HG03520 (cell line): ENCODE data around the gene KCNN1.
"Not testable (repeated sequence)": the region's sequence is repeated elsewhere in the genome, so short reads cannot be mapped to it uniquely, and the experiment has no call there.

ENCODE experiments used
- ATAC-seq: cut with Tn5 transposase; IDR thresholded peaks from one replicate; pipeline ENCODE4 v1.9.1; 2021; ENCODE audit warnings: mild to moderate bottlenecking, moderate library complexity; ENCODE audit not compliant: unreplicated experiment

The KCNN1 gene

DNA sequence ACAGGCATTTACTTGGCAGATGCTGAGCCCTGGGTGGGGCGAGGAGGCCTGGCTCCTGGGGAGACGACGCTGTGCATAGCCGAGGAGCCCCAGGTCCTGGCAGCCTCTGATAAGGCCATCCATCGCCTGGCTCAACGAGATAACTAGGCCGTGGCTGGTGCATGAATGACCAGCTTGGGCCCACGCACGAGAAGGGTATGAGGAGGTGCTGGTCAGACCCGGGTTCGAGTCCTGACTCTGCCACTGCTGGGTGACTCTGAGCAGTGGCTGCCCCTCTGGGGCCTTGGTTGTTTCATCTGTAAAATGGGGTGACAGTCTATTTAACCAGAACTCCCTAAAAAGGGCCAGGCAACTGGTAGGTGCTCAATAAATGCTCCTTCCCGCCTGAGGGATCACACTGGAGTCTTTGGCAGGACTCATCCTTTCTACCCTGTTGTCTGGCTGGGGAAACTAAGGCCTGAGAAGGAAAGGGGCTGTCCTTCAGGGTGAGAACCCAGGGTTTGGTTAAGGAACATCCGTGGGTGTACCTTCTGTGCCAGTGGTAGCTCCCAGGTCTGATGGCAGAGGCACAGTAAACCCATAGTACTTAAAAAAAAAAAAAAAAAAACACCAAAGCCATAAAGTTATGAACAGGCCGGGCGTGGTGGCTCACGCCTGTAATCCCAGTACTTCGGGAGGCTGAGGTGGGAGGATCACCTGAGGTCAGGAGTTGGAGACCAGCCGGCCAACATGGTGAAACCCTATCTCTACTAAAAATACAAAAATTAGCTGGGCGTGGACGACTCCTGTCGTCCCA is 33.0 kb downstream of the KCNN1 start:
- no peak for ATAC-seq

DNA sequence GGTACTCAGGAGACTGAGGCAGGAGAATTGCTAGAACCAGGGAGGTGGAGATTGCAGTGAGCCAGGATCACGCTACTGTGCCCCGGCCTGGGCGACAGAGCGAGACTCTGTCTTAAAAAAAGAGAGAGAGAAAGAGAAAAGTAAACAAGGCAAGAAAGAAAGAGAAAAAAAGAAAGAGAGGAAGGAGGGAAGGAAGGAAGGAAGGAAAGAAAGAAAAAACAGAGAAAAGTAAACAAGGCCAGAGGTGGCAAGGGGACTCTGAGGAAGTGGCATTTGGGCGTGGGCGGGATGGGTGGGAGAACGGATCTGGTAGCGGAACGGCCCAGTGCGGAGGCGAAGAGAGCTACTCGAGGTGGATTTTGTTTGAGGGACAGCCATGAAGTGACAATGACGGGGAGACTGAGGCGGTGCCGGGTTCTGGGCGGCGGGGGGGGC is 33.6 kb downstream of the KCNN1 start:
- no peak for ATAC-seq

DNA sequence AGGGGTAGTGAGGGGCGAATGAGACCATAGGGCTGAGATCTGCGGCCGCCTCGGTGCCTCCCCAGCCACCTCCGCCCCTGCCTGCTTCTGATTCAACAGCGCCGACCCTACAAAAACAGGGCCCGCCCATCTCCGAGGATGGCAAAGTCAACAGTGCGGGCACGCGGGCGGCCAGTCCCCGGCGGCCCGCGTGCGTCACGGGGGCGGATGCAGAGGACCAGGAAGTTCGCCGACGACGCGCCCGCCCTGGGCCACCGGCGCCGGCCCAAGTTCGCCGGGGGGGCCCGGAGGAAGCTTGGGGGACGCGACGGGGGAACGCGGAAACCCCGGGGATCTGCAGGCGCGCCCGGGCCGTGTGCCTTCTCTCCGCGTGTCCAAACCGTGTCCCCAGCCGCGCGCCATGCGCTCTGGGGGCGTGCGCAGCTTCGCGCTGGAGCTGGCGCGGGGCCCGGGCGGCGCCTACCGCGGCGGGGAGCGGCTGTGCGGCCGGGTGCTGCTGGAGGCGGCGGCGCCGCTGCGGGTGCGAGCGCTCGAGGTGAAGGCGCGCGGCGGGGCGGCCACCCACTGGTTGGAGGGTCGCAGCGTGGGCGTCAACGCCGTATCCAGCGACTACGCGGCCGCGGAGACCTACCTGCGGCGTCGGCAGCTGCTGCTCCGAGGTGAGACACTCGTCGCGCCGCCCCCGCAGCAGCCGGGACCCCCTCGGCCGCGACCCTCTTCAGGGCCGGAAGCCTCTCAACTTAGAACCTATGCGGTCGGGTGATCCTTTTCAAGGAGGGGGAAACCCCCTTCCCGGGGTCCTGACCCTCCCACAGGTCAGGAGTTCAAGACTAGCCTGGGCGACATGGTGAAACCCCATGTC is 34.2 kb downstream of the KCNN1 start:
- ATAC-seq = no peak

DNA sequence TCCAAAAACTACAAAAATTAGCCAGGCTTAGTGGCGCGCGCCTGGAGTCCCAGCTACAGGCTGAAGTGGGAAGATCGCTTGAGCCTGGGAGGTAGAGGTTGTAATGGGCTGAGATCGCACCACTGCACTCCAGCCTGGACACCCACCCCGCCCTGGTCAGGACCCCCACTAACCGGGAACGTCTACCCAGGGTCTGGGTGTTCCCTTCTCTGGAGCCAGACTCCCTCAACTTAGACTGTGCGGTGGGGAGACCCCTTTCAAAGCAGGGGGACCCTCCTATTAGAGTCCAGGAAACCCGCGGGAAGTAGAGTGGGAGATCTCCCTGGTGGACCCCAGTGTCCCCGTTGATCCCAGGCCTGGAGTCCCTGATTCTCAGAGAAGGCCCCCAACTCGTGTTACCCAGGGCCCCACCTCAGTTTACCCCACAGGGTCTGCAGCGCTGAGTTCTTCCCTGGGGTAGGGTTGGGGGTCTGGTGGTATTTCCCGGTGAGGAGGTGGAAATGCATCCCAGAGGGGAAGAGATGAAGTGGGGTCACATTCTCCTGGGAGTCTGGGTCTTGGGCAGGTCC is 35.0 kb downstream of the KCNN1 start:
- ATAC-seq = no peak

DNA sequence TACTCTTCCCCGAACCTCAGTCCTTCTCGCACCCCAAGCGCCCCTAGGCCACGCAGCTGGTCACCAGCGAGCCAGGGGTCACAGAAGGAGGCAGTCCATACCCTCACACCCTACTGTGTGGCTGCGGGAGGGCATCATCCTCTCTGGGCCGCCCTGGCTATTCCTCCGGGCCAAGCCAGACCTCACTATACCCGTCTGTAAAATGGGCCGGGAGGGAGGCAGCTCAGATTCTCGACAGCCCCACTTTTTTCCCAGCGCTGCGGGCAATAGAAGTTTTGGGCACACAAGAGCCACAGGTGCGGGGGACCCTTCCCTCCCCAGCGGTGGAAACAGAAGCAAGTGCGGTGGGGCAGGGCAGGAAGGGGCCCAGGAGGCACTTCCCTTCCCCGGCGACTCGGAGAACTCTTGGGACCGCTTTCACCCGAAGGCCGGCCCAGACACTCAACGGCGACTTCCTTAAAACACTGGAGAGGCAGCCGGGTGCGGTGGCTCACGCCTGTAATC is 35.5 kb downstream of the KCNN1 start:
- no peak for ATAC-seq

DNA sequence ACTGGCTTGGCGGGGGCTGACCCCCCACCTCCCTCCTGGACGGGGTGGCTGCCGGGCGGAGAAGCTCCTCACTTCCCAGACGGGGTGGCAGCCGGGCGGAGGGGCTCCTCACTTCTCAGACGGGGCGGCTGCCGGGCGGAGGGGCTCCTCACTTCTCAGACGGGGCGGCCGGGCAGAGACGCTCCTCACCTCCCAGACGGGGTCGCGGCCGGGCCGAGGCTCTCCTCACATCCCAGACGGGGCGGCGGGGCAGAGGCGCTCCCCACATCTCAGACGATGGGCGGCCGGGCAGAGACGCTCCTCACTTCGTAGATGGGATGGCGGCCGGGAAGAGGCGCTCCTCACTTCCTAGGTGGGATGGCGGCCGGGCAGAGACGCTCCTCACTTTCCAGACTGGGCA is 38.8 kb downstream of the KCNN1 start:
- ATAC-seq = not testable (repeated sequence)

DNA sequence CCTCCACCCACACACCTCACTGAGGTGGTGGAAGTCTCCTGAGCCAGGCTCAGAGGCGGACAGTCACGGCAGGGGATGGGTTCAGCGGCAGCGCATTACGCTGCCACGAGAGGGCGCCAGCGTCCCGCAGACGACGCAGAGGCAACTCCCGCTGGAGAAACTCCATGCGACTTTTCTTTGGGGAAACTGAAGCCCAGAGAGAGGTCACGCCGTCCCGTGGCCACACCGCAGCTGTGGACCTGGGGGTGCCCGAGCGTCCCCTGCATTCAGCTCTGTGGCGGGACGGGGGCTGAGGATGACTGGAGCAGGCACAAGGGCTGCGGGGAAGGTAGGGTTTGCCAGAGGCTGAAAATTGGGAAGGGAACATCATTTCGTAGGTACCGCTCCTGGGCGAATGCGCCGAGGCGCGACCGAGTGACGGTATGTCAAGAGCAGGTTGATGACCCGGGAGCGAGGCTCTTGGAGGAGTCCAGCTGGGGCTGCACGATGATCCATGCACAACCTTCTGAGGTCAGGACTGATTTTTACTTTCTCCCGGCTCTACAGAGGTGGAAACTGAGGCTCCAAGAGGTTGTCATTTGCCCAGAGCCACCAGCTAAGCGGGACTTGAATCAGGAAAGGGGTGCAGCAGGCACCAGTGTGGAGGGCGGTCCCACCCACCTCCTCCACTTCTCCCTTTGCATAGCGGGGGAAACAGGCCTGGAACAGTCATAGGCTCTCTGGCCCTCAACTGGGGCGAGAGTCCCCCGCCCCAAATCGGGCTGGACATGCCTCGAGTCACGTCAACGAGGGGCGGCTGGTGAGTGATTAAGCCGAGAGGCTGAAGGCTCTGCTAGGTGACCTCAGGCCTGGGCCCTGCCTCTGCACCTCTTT is 40.4 kb downstream of the KCNN1 start:
- ATAC-seq = no peak

DNA sequence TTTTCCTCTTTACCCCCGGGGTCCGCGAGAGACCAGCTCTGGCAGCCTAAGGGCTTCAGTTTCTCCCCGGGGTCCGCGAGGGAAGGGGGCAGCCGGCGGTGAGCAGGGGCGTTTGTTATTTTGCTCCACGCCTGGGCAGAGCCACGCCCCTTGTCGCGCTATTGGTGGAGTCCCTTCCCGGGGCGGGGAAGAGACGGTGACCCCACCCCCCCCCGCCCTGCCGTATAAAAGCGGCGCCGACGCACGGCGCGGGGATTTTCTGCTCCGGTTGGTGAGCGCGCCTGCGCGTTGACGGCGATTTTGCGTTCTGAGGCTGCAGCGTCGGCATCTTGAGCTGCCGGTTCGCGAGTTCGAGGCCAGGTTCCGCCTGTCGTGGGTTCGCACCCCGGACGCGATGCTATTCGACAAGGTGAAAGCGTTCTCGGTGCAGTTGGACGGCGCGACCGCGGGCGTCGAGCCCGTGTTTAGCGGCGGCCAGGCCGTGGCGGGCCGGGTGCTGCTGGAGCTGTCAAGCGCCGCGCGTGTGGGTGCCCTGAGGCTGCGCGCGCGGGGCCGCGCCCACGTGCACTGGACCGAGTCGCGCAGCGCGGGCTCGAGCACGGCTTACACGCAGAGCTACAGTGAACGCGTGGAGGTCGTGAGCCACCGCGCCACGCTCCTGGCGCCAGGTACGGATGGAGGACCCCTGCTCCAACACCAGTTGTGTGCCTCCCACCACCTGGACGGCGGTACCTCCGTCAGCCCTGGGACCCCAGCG is 41.2 kb downstream of the KCNN1 start, which contains the start of gene ARRDC2:
Gene ARRDC2 (plus strand): TSS at position 254 of the 757 bp plus-strand sequence. CDS start 141 bp downstream, at position 395.
- no peak for ATAC-seq

DNA sequence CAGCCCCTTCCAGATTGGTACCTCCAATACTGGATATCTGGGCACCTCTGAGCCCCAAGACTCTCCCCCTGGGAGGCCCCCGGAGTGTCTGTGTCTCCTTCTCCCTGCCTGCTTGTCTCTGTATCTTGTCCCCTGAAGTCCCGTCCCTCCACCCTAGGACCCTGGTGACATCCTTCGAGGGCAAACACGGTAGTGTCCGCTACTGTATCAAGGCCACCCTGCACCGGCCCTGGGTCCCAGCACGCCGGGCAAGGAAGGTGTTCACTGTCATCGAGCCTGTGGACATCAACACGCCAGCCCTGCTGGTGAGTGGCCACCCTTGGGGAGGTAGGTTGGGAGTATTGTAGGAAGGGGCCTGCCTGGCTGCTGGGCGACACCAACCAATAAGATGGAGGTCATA is 41.9 kb downstream of the KCNN1 start:
- ATAC-seq = no peak

DNA sequence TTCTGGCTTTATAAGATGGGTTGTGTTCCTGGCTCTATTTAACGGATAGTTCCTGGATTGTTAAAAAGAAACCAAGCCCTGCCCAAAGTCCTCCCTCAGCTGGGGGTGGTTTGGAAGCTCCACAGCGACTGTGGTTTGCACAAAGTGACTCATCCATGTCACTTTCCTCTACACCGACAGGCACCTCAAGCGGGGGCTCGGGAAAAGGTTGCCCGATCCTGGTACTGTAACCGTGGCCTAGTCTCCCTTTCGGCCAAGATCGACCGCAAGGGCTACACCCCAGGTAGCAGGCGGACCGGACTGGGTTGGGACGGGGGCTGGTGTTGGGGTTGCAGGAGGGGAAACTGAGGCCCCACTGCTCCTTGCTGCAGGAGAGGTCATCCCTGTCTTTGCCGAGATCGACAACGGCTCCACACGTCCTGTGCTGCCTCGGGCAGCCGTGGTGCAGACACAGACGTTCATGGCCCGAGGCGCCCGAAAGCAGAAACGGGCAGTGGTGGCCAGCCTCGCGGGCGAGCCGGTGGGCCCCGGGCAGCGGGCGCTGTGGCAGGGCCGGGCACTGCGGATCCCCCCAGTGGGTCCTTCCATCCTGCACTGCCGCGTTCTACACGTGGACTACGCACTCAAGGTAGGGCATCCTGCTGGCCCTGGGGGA is 42.6 kb downstream of the KCNN1 start:
- no peak for ATAC-seq

DNA sequence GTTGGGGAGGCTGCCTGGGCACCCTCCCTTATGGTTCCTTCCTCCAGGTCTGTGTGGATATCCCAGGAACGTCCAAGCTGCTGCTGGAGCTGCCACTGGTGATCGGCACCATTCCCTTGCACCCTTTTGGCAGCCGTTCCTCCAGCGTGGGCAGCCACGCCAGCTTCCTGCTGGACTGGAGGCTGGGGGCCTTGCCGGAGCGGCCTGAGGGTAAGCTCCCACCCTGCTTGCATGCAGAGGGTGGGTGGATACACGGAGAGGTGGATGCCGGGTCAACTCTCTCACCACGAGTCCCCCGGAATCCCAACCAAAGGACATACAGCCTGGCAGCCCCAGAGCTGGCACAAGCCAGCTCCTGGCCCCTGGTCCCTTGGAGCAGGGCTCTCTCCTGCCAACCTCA is 43.2 kb downstream of the KCNN1 start:
- ATAC-seq = no peak

DNA sequence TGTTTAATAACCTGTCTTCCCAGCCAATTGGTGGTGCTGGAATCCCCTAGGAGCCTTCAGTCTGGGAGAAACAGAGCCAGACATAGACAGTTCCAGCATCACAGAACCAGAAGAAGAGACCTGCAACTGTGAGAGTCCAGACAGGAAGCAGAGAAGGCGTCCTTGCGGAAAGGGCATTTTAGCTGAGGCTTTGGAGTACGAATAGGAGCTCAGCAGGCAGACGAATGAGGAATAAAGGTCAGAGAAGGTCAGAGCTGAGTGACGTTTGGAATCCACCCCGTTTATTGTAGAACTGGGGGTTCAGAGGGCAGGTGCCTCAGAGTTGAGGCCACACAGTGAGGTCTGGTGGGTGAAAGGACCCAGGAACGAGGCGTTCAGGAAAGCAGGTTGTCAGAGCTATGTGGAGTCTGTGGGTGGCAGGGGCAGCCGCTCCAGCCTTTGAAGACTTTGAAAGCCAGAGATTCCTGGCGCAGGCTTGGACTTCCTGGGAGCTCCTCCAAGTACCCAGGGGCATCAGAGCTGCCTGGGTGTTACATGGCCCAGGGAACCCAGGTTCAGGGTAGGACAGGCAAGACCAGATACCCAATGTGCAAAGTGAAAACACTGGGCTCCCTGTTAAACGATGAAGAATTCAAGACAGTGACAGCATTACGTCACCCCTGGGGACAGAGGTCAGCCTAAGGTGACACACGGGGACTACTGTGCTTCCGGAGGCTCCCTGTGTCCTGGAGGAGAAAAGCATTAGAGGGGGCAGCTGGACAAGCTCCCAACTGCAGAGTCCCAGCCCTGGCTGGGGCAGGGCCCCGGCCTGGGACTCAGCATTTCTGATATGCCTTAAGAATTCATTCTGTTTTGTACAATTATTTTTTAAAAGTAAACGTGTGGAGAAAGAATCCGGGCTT is 46.6 kb downstream of the KCNN1 start:
- no peak for ATAC-seq

DNA sequence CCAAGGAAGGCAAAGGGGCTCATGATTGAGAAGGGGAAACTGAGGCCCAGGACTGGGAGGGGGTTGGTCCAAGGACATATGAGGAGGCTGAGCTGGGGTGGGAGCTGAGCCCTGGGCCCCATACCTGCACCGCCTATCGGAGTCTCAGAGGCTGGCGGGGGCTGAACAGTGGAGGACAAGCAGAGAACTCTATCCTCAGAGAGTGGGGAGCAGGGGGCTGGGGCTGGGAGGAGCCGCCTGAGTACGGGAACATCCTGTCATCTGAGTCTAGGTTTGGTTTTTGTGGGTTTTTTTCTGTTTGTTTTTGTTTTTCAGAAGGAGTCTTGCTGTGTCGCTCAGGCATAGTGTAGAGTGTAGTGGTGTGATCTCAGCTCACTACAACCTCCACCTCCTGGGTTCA is 47.3 kb downstream of the KCNN1 start:
- ATAC-seq = no peak

DNA sequence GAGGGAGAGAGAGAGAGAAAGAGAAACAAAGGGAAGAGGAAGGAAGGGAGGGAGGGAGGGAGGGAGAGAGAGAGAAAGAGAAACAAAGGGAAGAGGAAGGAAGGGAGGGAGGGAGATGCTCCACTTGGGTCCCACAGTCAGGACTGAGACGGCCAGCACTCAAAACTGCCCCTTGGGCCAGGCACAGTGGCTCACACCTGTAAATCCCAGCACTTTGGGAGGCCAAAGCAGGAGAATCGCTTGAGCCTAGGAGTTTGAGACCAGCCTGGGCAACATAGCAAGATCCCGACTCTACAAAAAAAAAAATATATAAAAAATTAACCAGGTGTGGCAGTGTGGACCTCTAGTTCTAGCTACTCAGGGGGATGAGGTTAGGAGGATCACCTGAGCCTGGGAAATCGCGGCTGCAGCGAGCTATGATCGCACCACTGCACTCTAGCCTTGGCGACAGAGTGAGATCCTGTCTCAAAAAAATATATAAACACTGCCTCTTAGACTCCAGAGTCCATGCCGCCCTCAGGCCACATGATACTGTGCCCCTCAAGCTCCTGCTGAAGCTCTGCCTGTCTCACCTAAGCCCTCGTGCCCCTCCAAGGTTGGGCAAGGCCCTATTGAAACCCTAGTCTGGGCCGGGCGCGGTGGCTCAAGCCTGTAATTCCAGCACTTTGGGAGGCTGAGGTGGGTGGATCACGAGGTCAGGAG is 49.5 kb downstream of the KCNN1 start:
- ATAC-seq = no peak

DNA sequence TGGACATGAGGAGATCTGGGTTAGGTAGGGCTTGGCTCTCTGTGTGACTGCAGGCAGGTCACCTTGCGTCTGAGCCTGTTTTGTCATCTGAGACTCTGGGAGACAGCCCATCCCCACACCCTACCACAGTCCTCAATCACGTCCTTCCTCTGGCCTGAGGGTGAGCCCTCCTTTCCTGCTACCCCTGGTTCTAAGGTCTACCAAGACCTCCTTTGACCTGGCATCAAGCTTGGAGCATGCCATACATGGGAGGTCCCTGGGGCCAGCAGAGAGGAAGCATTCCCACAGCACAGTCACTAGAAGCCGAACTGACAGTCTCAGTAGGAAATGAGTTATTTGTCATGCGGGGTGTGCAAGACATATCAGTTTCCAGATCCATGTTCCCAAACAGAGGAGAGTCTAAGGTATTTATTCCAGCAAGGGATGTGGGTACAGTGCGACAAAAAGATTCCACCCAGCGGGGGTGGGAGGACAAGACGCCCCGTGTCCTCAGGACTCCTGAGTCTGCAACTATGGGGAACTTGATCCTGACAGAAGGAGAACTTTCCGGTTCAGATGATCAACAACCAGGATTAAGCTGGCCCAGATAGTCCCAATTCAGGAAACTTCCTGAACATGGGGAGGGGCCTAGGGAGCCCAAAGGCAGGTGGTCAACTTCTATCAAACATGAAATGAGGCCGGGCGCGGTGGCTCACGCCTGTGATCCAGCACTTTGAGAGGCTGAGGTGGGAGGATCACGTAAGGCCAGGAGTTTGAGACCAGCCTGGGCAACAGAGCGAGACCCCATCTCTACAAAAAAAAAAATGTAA is 50.6 kb downstream of the KCNN1 start:
- no peak for ATAC-seq

DNA sequence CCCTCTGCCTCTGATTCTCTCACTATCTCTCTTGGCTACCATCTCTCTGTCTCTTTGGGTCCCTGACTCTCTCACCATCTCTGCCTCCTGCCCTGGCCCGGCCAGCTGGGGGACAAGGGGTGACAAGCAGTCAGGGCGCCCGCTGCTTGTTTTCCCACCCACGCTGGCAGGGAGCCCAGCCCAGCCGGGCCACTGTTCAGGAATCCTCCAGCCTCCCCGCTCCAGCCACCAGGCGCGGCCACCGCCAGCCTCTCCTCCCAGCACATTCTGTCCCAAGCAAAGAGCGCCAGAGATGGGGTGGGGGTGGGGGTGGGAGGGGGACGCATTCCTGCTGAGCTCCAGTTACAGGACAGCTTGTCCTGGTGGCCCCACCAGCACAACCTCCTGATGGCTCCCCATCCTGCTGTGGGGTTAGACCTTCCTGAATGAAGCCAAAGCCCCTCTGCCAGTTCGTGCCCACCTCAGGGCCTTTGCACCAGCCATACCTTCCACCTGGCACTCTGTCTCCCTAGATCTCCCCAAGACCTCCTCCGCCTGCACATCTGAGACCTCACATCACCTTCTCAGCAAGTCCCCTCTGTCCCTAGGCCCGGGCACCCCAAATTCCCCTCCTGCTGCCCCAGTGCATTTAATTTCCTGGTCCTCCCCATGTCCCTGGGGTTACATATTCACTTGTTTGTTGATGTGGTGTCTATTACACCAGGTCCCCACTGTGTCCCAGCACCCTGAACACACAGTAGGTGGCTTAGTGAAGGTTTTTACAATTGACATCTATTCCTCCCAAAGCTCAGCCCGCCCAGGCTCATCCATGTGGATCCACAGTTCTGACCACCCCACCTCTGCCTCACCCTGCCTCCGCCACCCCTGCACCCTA is 53.5 kb downstream of the KCNN1 start:
- no peak for ATAC-seq
